ENCODE measurements around the gene ATP13A1.
A peak's percentile ranks its signal among the peaks of the same experiment; 100 is the strongest.

Gene ATP13A1

GRCh38 chr19:19662344-19662743, 1.1 kb downstream of the ATP13A1 start:
- no peak for DNase-seq

GRCh38 chr19:19661675-19662251, 1.7 kb downstream of the ATP13A1 start:
- DNase-seq: peak in 1 of 2 donors; percentile 34

- no peak for DNase-seq
Observed at GRCh38 chr19:19661141-19661674, 2.3 kb downstream of the ATP13A1 start.

GRCh38 chr19:19659646-19660245, 3.7 kb downstream of the ATP13A1 start:
- no peak for DNase-seq

- no peak for DNase-seq
Observed at GRCh38 chr19:19657397-19657783, 6.1 kb downstream of the ATP13A1 start.

- DNase-seq: no peak
Observed at GRCh38 chr19:19656451-19657396, 6.8 kb downstream of the ATP13A1 start.

GRCh38 chr19:19655641-19656343, 7.7 kb downstream of the ATP13A1 start:
- DNase-seq: no peak

GRCh38 chr19:19655051-19655594, 8.4 kb downstream of the ATP13A1 start:
- DNase-seq: no peak

- DNase-seq: no peak
Observed at GRCh38 chr19:19654441-19654840, 9.0 kb downstream of the ATP13A1 start.

GRCh38 chr19:19653597-19654147, 9.8 kb downstream of the ATP13A1 start:
- no peak for DNase-seq

GRCh38 chr19:19652482-19653295, 10.8 kb downstream of the ATP13A1 start:
- no peak for DNase-seq

- no peak for DNase-seq
Observed at GRCh38 chr19:19651076-19651475, 12.4 kb downstream of the ATP13A1 start.

- no peak for DNase-seq
Observed at GRCh38 chr19:19650331-19650730, 13.1 kb downstream of the ATP13A1 start.

- DNase-seq: no peak
Observed at GRCh38 chr19:19649580-19649995, 13.9 kb downstream of the ATP13A1 start.

- DNase-seq: no peak
Observed at GRCh38 chr19:19649155-19649554, 14.3 kb downstream of the ATP13A1 start.

- DNase-seq: no peak
Observed at GRCh38 chr19:19647037-19647835, 16.2 kb downstream of the ATP13A1 start.

- DNase-seq: no peak
Observed at GRCh38 chr19:19645233-19645870, 18.1 kb downstream of the ATP13A1 start.

GRCh38 chr19:19644054-19644388, 19.5 kb downstream of the ATP13A1 start:
- DNase-seq: no peak

- peak; percentile 83 to 86 for DNase-seq
Observed at GRCh38 chr19:19643158-19644053, 20.1 kb downstream of the ATP13A1 start, which contains the start of gene GMIP. Gene GMIP, minus strand, starts transcription at chr19:19643657. Its CDS starts 128 bp downstream, at chr19:19643529.

All from stimulated activated CD4-positive, alpha-beta T cell treated with anti-CD3 and anti-CD28 coated beads, Interleukin-2, amount 100 ng/mL, for 48 hours (primary cell).